Measurements from ENCODE around the gene PRCD.
A peak's percentile ranks its signal among the peaks of the same experiment; 100 is the strongest.

Gene PRCD

DNA sequence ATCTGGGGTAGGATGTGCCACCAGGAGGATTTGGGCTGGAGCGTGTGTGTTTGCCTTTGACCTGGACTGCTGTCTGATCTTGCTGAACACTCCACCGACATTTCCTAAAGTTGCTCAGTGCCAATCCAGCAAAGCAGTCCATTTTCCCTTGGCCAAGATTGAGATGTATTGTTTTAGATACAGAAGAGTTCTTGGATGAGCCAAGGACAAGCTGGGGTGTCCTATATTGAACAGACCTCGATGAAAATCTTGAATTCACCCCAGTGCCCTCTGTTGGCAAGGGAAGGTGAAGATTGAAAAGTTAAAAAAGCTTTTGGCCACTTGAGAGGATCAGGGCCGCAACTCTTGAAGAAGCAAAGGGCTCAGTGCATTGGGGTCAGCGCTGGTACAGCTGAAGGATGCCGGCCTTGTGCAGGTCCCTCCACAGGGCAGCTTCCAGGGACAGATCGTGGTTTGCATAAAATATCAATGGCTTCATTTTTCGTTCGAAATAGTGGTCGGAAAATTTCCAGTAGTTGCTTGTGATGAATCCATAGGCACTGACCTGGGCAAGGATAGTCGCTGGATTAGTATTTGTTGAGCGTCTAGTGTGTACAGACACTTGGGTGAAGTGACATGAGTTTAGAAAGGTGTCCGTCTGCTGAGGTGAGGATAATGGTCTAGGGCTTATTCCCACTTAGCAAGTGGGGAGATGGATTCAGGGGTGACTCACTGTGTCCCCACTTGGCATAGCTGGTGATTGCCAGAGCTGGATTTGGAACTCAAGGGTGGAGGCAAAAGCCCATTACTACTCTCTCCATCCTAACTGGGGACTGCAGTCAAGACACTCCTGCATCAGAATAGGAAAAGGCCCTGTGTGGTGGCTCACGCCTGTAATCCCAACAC lies 26.1 kb downstream of the PRCD start:
- DNase-seq (ENCODE audit: low read depth): no peak
- H3K4me3 ChIP-seq (ENCODE audit: low read depth, low read length): no peak overlapping the region

DNA sequence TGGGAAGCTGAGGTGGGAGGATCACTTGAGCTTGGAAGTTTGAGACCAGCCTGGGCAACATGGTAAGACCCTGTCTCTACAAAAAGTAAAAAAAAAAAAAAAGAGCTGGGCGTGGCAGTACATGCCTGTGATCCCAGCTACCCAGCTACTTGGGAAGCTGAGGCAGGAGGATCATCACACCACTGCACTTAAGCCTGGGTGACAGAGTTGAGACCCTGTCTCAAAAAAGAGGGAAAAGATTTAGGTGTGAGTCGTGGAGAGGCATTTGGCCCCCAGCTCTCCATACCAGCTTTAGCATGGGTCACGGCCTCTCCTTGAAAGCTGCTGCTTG lies 26.7 kb downstream of the PRCD start:
- no peak overlapping the region for H3K4me3 ChIP-seq (ENCODE audit: low read depth, low read length)
- no peak for DNase-seq (ENCODE audit: low read depth)

DNA sequence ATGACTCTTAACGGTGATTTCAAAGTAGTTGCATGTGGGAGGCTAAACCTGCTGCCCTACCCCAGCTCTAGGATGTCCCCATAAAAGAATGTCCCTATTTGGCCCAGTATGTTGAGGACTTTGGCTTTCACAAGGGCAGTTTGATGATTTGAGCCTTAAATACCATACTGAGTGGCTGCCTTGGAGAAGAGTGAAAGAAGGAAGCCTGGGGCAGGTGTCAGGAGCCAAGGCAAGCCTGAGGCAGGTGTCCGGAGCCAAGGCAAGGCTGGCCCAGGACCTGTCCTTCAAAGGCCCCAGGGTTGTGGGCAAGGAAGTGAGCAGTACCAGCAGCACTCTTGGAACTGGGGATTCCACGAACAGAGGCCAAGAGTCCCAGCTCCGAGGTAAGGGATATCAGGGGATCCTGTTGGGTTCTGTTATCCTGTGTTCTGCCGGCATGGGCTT lies 27.2 kb downstream of the PRCD start:
- DNase-seq (ENCODE audit: low read depth): no peak
- no peak overlapping the region for H3K4me3 ChIP-seq (ENCODE audit: low read depth, low read length)

DNA sequence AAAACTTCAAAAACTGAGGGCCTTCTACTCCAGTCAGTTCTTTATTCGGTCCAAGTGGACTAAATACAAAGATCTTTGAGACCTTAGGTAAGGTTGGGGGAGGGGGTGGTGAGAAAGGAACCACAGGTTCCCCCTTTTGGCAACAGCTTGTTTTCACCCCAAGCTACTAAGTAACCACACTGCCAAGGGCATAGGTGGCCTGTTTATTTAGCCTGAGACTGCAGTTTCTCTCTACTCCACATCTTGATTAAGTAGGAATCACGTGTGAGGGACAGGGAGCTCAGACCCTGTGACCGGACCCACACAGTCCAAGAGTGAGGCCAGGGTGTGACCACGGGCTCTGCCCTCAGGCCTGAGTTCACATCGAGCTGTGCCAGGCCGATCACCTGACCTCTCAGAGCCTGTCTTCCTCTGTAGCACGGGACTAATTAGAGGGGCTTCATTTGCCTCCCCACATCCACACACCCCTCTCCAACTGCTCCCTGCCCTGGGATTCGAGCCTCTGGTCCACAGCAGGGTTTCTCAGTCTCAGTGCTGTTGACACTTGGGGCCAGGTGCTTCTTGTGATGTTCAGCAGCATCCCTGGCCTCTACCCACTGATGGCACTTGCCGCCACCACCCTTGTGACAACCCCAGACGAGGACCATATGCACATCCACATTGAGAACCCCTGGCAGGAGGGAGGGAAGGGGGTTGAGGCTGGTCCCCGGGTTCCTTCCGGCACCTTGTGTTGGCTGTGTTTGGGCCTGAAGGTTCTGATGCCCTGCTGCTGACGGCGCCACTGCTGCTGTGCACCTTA lies 28.0 kb downstream of the PRCD start:
- no peak for DNase-seq (ENCODE audit: low read depth)
- no peak overlapping the region for H3K4me3 ChIP-seq (ENCODE audit: low read depth, low read length)

DNA sequence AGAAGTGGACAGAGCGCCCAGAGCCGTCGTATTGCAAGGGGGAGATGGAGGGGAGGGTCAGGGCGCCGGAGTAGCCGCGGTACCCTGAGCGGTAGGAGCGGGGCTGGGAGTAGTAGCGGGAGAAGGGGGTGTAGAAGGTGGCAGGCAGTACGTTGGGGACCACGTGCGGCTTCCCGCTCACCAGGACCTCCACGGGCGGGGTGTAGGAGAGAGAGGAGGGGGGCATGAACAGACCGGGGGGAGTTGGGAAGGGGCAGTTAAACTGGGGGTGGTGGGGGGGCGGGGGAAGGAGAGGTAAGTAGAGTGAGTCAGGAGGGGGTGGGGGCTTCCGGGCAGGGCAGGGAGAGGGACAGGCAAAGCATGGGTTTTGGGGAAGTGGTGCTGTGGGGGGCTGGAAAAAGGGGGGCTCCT lies 29.0 kb downstream of the PRCD start:
- no peak for DNase-seq (ENCODE audit: low read depth)
- H3K4me3 ChIP-seq (ENCODE audit: low read depth, low read length): no peak overlapping the region

DNA sequence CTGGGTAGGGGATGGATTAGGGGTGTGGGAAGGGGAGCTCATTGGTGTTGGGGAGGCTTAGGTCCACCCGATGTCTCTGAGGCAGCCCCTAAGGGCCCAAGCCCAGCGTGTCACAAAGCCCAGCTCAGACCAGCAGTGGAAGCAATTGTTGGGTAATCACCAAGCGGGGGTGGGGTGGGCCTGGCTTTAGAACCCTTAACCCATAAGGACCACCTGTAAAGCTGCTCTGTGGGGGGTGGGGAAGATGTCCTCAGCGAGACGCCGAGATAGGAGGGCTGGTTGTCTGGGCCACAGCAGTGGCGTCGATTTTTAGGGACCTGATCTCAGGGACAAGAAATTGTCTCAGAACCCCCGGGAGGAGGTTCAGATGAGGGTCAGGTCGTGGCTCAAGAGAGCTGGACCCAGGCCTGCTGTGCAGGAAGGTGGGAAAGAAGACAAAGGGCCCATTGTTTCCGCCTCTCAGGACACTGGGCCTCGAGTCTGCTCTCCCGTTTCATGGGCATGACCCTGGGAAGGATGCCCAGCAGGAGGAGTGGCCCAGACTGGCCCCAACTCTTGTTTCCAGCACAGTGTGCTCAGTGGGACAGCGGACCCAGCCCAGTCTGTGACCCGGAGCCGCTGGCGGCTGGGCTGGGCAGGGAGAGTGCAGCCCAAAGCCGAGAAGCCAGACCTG lies 29.9 kb downstream of the PRCD start:
- DNase-seq (ENCODE audit: low read depth): no peak
- H3K4me3 ChIP-seq (ENCODE audit: low read depth, low read length): no peak overlapping the region

- no peak for DNase-seq (ENCODE audit: low read depth)
- H3K4me3 ChIP-seq (ENCODE audit: low read depth, low read length): no peak overlapping the region
Observed at GRCh38 chr17:76570457-76570856, 30.6 kb downstream of the PRCD start.

DNA sequence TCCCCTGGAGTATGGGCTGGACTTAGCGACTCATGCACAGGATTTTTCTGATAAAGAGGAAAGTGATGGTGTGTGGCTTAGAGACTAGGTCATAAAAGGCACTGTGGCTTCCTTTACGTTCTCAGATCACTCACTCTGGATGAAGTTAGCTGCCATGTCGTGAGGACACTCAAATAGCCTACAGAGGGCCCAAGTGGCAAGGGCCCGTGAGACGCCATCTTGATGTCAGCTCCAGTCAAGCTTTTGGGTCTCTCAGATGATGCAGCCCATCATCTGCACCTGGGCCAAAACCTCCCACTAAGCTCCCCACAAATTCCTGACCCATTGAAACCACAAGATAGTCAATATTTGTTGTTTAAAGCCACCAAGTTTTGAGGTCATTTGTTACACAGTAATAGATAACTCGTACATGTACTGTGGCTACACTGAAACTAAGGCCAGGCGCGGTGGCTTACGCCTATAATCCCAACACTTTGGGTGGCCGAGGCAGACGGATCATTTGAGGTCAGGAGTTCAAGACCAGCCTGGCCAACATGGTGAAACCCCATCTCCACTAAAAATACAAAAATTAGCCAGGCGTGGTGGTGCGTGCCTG lies 31.1 kb downstream of the PRCD start:
- no peak for DNase-seq (ENCODE audit: low read depth)
- no peak overlapping the region for H3K4me3 ChIP-seq (ENCODE audit: low read depth, low read length)

DNA sequence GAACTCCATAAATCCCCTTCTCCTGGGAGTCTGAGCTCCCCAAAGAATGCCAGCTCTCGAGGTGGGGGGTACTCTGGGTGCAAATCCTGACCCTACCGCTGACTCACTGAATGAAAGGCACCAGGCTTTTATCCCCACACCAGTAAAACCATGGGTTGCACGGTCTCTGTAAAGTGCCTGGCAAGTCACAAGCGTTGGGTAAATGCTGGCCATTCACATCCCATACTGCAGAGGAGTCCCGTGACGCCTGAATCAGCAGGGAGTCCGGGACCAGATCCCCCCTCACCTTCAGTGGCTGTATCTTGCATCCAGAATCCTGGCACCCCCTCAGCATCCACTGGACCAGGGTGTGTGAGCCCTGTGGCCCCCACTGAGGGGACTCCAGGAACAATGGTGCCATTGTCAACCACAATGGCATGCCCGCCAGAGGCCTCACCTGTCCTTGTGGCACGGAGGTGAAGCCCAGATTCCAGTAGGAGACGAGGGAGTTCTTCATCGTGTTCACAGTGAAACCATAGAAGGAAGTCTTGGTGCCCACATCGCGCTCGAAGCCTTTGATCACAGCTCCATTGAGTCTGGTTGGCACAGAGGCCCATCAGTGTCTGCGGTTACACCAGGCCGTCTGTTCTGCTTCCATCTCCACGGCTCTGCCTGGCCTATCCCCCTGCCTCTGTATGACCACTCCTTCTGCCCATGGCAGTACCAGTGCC lies 32.5 kb downstream of the PRCD start:
- no peak for DNase-seq (ENCODE audit: low read depth)
- no peak overlapping the region for H3K4me3 ChIP-seq (ENCODE audit: low read depth, low read length)

DNA sequence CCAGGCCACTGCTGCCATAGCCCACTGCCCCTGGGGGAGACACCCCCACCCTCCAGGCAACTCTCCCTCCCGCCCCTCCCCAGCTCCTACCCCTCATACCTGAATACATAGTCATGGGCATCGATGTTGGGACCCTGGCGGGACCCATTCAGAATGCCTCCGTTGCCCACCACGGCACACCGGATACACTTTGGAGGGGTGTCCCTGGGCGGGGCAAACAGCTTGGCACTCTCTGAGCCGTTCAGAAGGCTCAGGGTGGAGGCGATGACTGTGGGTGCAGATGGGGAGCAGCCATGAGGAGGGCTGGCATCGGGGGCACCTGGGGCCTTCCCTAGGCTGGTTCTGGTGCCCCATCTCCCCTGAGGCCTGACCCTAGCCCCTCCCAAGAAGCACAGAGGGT lies 33.3 kb downstream of the PRCD start:
- no peak overlapping the region for H3K4me3 ChIP-seq (ENCODE audit: low read depth, low read length)
- DNase-seq (ENCODE audit: low read depth): no peak

DNA sequence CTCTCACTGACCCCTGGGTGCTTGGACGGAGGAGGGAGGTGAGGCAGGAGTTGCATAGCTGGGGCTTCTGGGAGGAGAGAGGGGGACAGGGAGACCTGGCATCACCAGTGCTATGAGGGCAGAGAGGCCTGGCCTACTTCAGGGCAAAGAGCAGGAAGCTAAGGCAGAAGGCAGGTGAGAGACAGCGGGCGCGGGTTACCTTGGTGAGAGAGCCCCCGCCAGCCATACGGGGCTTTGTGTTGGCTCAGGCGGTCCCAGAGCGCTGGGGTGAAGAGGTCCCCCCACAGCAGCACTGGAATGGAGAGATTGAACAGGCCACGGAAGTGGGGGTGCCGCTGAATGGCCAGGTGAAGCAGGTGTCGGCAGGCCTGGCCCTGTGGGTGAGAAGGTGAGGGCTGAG lies 34.3 kb downstream of the PRCD start:
- no peak overlapping the region for H3K4me3 ChIP-seq (ENCODE audit: low read depth, low read length)
- no peak for DNase-seq (ENCODE audit: low read depth)

GRCh38 chr17:76575570-76575969 lies 35.7 kb downstream of the PRCD start:
- no peak overlapping the region for H3K4me3 ChIP-seq (ENCODE audit: low read depth, low read length)
- DNase-seq (ENCODE audit: low read depth): no peak

DNA sequence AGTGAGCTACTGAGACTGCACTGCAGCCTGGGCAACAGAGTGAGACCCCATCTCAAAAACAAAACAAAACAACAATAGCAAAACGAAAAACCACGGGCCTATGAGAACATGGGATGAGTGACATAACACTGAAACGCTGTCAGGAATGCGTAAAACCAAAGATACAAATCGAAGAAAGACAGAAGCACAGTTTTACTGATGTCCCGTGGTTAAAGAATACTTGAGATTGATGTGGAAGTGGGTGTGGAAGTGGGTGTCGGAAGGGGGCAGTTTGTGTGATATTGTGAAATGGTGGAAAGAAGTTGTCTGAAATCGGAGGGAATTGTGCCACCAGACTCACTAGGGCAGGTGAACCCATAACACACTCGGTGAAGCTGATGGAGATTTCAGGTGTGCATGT lies 36.3 kb downstream of the PRCD start:
- no peak for DNase-seq (ENCODE audit: low read depth)

DNA sequence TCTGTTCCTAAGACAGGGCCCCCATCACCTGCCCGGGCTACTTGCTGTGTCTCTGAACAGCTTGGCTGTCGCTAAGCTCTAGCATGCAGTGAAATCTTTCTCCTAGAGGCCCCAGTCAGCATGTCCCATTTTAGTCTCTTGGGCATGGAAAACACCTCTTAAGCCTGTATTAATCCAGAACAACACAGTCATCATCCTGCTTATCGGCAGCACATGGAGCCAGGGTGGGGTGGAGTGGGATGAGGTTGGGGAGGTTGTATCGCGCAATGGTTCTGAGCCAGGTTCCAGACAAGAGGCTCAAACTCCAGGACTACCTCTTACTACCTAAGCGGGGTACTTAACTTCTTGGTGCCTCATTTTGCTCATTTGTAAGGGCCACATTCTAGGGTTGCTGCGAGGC lies 38.0 kb downstream of the PRCD start:
- H3K4me3 ChIP-seq (ENCODE audit: low read depth, low read length): no peak overlapping the region

More for the DNA sequence above, 36.3 kb downstream of the PRCD start:
- H3K4me3 ChIP-seq (ENCODE audit: low read depth, low read length): no peak overlapping the region

GRCh38 chr17:76578376-76578775 lies 38.5 kb downstream of the PRCD start:
- no peak for DNase-seq (ENCODE audit: low read depth)
- no peak overlapping the region for H3K4me3 ChIP-seq (ENCODE audit: low read depth, low read length)

More for the DNA sequence above, 38.0 kb downstream of the PRCD start:
- no peak for DNase-seq (ENCODE audit: low read depth)

GRCh38 chr17:76579281-76579680 lies 39.4 kb downstream of the PRCD start:
- no peak overlapping the region for H3K4me3 ChIP-seq (ENCODE audit: low read depth, low read length)
- DNase-seq (ENCODE audit: low read depth): no peak

GRCh38 chr17:76581515-76581914 lies 41.7 kb downstream of the PRCD start:
- H3K4me3 ChIP-seq (ENCODE audit: low read depth, low read length): no peak overlapping the region
- no peak for DNase-seq (ENCODE audit: low read depth)

DNA sequence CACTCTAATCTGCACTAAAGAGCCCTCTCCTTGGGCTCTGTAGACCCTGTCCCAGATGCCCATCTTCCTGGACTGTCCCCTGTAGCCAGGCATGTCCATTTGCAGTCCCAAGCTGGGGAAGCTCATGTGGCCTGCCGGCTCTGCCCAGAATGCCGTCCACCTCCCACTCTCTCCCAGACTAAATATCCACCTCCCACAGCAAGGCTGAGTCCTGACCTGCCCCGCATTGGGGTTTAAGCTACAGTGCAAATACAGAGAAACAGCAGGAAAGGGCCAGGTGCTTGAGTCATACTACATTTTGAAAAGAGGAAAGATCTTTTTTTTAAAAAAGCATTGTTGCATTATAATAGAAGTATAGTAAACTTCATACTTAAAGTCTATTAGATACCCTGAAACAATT lies 42.8 kb downstream of the PRCD start:
- no peak overlapping the region for H3K4me3 ChIP-seq (ENCODE audit: low read depth, low read length)
- DNase-seq (ENCODE audit: low read depth): no peak

GRCh38 chr17:76584427-76585032 lies 44.7 kb downstream of the PRCD start:
- no peak for DNase-seq (ENCODE audit: low read depth)
- peak overlapping the region; percentile 45 for H3K4me3 ChIP-seq (ENCODE audit: low read depth, low read length)
